ENCODE data around the gene DNM3.

GRCh38 chr1:172244865-172245264 is 403.6 kb downstream of the DNM3 start:
- TF ChIP-seq CTCF (IDR thresholded peaks at IDR 0.05) = no peak
- no peak for TF ChIP-seq EZH2 (IDR thresholded peaks at IDR 0.05; ENCODE audit: borderline replicate concordance, insufficient read depth, low read depth, low read length, poor library complexity, severe bottlenecking)
